Pancreas (tissue), 10 donors: Measurements from ENCODE around the gene TXNDC11. TPM values are rescaled to one million over a fixed set of nuclear protein-coding genes. Genes with fewer than 3 reads are reported as not detected.

Source experiments
- ATAC-seq, 4 donors: fragments of 200-7000 bp; cut with Tn5 transposase; one replicate each; pipeline versions ENCODE4 v1.8.0 to v1.9.1; 2020; ENCODE audit warnings: mild to moderate bottlenecking in 4 of 4, moderate library complexity in 4 of 4
- DNase-seq, 6 donors: peaks; one replicate each; pipeline ENCODE4 v3.0.0-alpha.2; 2020
- FAIRE-seq: peaks from 2 replicates; lab custom pipeline; 2012; peaks lifted over from hg19 to GRCh38; lab: Jason Lieb, UNC
- H3K27ac ChIP-seq, 4 donors: fragments of 200-600 bp; sonication (generic); 1 replicate in 3 of 4; 2 replicates in 1 of 4; pipeline versions ENCODE4 v1.5.0 to v1.8.0; 2020
- H3K27me3 ChIP-seq, 4 donors: fragments of 200-600 bp; one replicate each; pipeline ENCODE4 v1.8.0; 2021
- H3K36me3 ChIP-seq, 3 donors: fragments of 200-600 bp; sonication (generic) in 1 of 3; one replicate each; pipeline versions ENCODE4 v1.5.0 to v1.8.0; 2020 to 2021
- H3K4me1 ChIP-seq, 3 donors: fragments of 200-600 bp; one replicate each; pipeline ENCODE4 v1.8.0; 2021
- H3K4me3 ChIP-seq, 4 donors: fragments of 200-600 bp; sonication (generic) in 2 of 4; one replicate each; pipeline versions ENCODE4 v1.5.0 to v1.8.0; 2020 to 2021
- H3K9me3 ChIP-seq, 4 donors: fragments of 200-600 bp; one replicate each; pipeline ENCODE4 v1.8.0; 2021
- WGBS, 2 donors: extraction: QIAGEN DNeasy Blood & Tissue Kit; methylation state at CpG; one replicate each; pipeline ENCODE4 v1.1.7; 2013; 5-methylcytosine and 5-hydroxymethylcytosine counted together
- intact Hi-C, 3 donors: fragments of 100-400 bp; cut with DNase I; formaldehyde crosslinking; loops; one replicate each; pipeline versions ENCODE4 v1.11.1 to v1.14.2; 2022
- polyA plus RNA-seq, 2 donors: library from polyadenylated mRNA; stranded (reverse); fragments of 200-250 nt; gene quantifications; one replicate each; pipeline ENCODE4 v1.2.3, GENCODE V29; 2013
- total RNA-seq, 6 donors: library from RNA; stranded (reverse); fragmentation: NEBNext Ultra II Directional in 4 of 6; extraction: Animal tissue kit (Norgen Biotek cat#: 25700) in 4 of 6; gene quantifications; one replicate each; pipeline versions ENCODE4 v1.2.1 to v1.2.4, GENCODE V29; 2021 to 2023
- TF ChIP-seq, protein P1 (sequence below), 4 donors: fragments of 200-600 bp; sonication (generic) in 3 of 4; IDR thresholded peaks; one replicate each; pipeline versions ENCODE4 v1.5.0 to v1.8.0; 2021; ENCODE audit warnings: antibody characterized with exemption in 4 of 4
- donor health status: healthy with polysubstance abuse.
- donor health status: DM: no; HTN: no; CAD: no; lungs with moderate emphysema.
- donor health status: DM: no; HTN: no; CAD: no.
- donor health status: control.
- donor health status: control.
- donor health status: Bipolar disorder and iron deficiency.
- donor health status: DM: yes; HTN: yes; CAD: no.
- donor health status: DM: no; HTN: no; CAD: no.
- donor health status: DM: no; HTN: no; CAD: no.
- donor health status: DM: yes; HTN: yes; CAD: no.

TXNDC11 gene
- total and polyA plus RNA-seq, 8 donors = 28.1 to 80.8 (median 37.1) TPM

DNA sequence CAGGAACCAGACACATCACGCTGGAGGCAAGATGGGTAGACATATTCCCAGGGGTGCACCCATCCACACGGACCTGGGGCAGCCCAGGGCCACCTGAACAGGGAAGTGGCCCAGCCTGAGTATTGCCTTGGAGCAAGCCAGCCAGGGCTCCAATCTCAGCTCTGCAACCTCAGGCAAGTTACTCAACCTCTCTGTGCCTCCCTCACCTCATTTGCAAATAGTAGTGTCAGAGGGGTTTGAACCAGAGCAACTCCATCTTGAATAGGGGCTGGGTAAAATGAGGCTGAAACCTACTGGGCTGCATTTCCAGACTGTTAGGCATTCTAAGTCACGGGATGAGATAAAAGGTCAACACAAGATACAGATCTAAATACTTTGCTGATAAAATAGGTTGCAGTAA is 109.5 kb downstream of the TXNDC11 start:
- peaks cover 4 to 15% (median 8%) of the 10 kb centered on the region in 3 donors for H3K4me1 ChIP-seq
- WGBS, 2 donors = 77 to 80% methylated on average over 3 of the region's 3 CpGs
- intact Hi-C loops = no loop called here

DNA sequence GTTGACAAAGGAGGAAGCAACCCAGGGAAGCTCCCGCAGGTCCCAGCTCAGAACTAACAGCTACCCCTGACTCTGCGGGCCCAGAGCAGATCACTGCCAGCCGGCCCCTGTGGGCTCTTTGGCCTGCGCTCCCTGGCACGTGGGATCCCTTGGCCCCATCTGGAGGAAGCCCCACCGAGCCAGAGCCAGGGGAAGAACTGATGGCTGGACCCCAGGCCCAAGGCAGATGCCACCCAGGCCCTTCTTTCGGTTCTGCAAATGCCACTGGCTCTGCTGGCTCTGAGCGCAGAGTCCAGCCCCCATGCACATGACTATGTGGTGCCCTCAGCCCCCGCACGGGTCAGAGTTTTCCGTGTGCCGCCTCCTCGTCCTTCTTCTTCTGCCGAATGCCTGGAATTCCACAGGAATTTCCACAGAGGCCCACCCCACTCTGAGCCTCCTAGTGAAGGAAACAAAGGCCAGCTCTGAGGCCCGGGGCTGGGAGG is 110.2 kb downstream of the TXNDC11 start:
- no peak for FAIRE-seq

More for the DNA sequence above, 109.5 kb downstream of the TXNDC11 start:
- H3K36me3 ChIP-seq = no peaks in the 10 kb centered on the region
- H3K27ac ChIP-seq = peak overlapping the region in 2 of 4 donors; percentile 57 to 59
- no peaks in the 10 kb centered on the region for H3K27me3 ChIP-seq
- FAIRE-seq (no peak), DNase-seq (no peak), ATAC-seq (no peak)
- H3K4me3 ChIP-seq = no peak overlapping the region
- no peaks in the 10 kb centered on the region for H3K9me3 ChIP-seq
- TF ChIP-seq, protein P1, sequence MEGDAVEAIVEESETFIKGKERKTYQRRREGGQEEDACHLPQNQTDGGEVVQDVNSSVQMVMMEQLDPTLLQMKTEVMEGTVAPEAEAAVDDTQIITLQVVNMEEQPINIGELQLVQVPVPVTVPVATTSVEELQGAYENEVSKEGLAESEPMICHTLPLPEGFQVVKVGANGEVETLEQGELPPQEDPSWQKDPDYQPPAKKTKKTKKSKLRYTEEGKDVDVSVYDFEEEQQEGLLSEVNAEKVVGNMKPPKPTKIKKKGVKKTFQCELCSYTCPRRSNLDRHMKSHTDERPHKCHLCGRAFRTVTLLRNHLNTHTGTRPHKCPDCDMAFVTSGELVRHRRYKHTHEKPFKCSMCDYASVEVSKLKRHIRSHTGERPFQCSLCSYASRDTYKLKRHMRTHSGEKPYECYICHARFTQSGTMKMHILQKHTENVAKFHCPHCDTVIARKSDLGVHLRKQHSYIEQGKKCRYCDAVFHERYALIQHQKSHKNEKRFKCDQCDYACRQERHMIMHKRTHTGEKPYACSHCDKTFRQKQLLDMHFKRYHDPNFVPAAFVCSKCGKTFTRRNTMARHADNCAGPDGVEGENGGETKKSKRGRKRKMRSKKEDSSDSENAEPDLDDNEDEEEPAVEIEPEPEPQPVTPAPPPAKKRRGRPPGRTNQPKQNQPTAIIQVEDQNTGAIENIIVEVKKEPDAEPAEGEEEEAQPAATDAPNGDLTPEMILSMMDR (IDR thresholded peaks at IDR 0.05) = no peak

DNA sequence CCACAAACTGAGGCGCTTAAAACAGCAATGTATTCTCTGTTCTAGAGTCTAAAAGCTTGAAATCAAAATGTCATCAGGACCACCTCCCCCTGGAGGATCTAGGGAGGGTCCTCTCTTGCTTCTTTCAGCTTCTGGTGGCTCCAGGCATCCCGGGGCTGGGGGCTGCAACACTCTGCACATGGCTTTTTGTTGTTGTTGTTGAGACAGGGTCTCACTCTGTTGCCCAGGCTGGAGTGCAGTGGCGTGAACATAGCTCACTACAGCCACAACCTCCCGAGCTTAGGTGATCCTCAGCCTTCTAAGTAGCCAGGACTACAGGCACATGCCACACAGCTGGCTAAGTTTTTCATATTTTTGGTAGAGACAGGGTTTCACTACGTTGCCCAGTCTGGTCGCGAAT is 111.4 kb downstream of the TXNDC11 start:
- TF ChIP-seq, protein P1 (IDR thresholded peaks at IDR 0.05) = no peak
- Histone ChIP-seq H3K27me3 (no peaks in the 10 kb centered on the region), H3K9me3 (no peaks in the 10 kb centered on the region), H3K4me1 (peaks cover 0 to 9% (median 4%) of the 10 kb centered on the region in 3 donors), H3K4me3 (no peak overlapping the region), H3K36me3 (no peaks in the 10 kb centered on the region), H3K27ac (no peak overlapping the region)
- FAIRE-seq (no peak), DNase-seq (no peak), ATAC-seq (no peak)
- WGBS, 2 donors = 81 to 93% methylated on average over 7 of the region's 7 CpGs
- intact Hi-C loops = no loop called here

More for the DNA sequence above, 110.2 kb downstream of the TXNDC11 start:
- Histone ChIP-seq H3K27me3 (no peaks in the 10 kb centered on the region), H3K9me3 (no peaks in the 10 kb centered on the region), H3K4me3 (no peak overlapping the region), H3K27ac (peak overlapping the region in 2 of 4 donors; percentile 57 to 59), H3K36me3 (no peaks in the 10 kb centered on the region), H3K4me1 (peaks cover 4 to 15% (median 8%) of the 10 kb centered on the region in 3 donors)
- ATAC-seq (peak in 2 of 4 donors; percentile 33 to 53), DNase-seq (peak in 3 of 6 donors; percentile 43 to 55 (median 47))
- intact Hi-C loops = no loop called here
- TF ChIP-seq, protein P1 (IDR thresholded peaks at IDR 0.05) = no peak
- WGBS, 2 donors = 69 to 70% methylated on average over 15 of the region's 15 CpGs

DNA sequence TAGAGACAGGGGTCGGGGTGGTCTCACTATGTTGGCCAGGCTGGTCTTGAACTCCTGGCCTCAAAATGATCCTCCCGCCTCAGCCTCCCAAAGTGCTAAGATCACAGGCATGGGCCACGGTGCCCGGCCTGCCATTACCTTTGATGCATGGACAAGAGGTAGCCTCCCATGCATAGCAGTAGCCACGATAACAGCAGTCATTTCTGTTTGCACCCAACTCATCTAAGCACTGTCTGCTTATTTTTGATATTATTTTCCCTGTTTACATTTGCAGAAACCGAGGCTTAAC is 111.9 kb downstream of the TXNDC11 start:
- no peak for ATAC-seq
- H3K27ac ChIP-seq = no peak overlapping the region
- H3K27me3 ChIP-seq = no peaks in the 10 kb centered on the region
- 73 to 81% methylated on average over 6 of the region's 6 CpGs for WGBS, 2 donors
- no peak for FAIRE-seq
- peaks cover 0 to 9% (median 4%) of the 10 kb centered on the region in 3 donors for H3K4me1 ChIP-seq
- TF ChIP-seq, protein P1 (IDR thresholded peaks at IDR 0.05) = no peak
- H3K4me3 ChIP-seq = no peak overlapping the region
- no peaks in the 10 kb centered on the region for H3K9me3 ChIP-seq
- intact Hi-C loops = no loop called here
- no peak for DNase-seq
- no peaks in the 10 kb centered on the region for H3K36me3 ChIP-seq

DNA sequence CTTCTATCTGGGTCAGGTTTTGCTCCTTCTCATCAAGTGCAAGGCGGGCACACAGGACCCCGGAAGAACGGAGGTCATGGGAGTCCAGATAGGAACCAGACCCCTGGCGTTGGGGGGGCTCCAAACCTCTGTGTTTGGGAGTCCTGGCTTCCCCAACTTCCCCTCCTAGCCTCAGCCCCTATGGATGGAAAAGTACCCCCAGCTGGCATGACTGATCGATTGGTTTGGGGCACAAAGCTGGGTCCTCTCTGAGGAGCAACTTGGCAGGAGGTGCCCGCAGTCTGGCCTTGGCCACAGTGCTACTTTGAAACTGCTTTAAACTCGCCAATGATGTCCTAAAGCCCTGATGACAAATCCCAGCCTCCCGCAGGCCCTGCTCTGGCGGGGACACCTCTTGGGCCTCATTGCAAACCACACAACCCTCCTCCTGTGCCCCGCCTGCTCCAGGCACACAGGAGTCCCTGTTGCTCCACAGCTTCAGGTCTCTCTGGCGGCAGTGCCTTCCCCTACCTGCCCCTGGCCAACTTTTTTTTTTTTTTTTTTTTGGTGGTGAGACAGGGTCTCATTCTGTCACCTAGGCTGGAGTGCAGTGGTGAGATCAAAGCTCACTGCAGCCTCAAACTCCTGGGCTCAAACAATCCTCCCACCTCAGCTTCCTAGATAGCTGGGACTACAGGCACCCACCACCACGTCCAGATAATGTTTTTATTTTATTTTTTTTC is 112.5 kb downstream of the TXNDC11 start:
- Histone ChIP-seq H3K27ac (peak overlapping the region in 2 of 4 donors; percentile 54 to 56), H3K4me3 (no peak overlapping the region), H3K4me1 (peaks cover 0 to 9% (median 4%) of the 10 kb centered on the region in 3 donors), H3K9me3 (no peaks in the 10 kb centered on the region), H3K27me3 (no peaks in the 10 kb centered on the region), H3K36me3 (no peaks in the 10 kb centered on the region)
- ATAC-seq (peak in 3 of 4 donors; percentile 28 to 42 (median 40)), DNase-seq (peak in 1 of 6 donors; percentile 29), FAIRE-seq (no peak)
- 33 to 39% methylated on average over 12 of the region's 12 CpGs for WGBS, 2 donors
- intact Hi-C loops = no loop called here
- TF ChIP-seq, protein P1 (IDR thresholded peaks at IDR 0.05) = no peak
